Measurements from ENCODE around the gene TTLL5.

TTLL5 gene

DNA sequence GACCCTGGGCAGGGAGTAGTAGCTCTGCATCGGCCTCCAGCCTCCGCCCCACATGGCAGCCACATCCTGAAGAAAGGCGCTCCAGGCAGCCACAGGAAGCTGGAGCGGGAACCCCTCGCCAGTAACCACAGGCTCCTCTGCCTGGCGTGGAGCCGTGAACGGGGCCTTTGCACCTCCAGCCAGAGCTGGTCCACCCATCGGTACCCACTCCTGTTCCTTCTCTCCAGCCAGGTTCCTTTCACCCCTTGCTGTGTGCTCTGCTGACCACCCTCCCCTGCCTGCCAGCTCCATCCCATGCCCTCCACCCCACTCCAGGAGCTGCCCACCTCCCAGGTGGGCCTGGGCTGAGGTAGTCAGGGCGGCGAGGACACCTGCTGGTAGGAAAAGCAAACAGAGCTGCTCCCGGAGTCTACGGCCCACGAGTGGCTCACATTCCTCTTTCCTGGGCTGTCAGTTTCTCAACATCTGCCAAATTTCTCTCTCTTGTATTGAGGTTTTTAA, 318.1 kb downstream of the TTLL5 start:
- WGBS (ENCODE audit: extremely low coverage, insufficient coverage, low lambda C conversion rate): no CpG with 5 or more reads among the region's 14 CpGs

DNA sequence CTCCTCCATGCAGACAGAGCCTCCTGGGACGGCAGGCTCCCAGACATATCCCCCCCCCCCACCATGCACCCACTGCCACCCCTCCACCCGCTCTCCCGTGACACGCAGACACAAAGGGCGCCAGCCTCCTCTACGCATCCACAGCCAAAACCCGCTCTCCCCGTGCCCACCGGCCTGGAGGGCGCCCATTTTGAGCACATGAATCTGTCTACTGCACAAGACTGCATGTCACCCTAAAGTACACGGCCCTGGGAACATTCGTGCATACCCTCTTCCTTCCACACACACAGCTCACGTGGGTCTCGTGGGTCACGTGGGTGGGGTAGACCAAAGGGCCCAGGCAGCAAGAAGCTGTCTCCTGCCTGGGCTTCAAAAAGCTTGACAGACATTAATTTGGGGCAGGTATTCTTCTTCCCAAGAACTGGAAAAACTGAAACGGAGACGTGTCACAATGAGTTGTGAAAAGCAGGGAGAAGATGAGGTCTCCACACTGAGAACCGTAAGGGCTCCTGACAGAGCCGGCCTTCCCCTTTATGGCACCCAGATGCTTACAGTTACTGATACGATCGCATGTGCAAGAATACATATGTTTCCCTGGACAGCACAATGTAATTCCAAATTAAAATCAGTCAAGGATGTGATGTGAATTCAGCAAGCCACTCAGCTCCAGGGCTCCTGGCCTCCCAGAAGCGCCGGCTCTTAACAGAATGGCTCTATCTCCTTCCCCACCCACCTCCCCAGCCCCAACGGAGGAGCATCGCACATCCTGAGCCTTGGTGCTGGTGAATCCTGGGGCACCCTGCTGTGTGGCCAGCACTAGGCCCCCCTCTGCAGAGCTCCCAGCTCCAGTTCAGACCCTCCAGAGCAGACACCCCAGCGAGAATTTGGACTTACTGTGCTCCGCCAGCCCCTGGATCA, 318.9 kb downstream of the TTLL5 start:
- Histone ChIP-seq H3K23ac (ENCODE audit: low read length) (no peak overlapping the region), H2AK5ac (ENCODE audit: low read length) (no peak overlapping the region), H2BK120ac (ENCODE audit: low read depth, low read length) (no peak overlapping the region), H3K56ac (ENCODE audit: low read length) (no peak overlapping the region), H3K4me3 (ENCODE audit: low read length) (no peak overlapping the region), H4K8ac (ENCODE audit: low read depth, low read length) (no peak overlapping the region), H3K4ac (ENCODE audit: low read depth, low read length) (no peak overlapping the region), H3K36me3 (ENCODE audit: control insufficient read depth, insufficient read depth, low read length) (no peaks in the 10 kb centered on the region), H3K9ac (ENCODE audit: low read length) (no peak overlapping the region), H2BK15ac (replicated peaks; ENCODE audit: low read depth) (no peak overlapping the region), H3K4me1 (ENCODE audit: control insufficient read depth, low read depth, low read length) (peaks cover 9% of the 10 kb centered on the region), H3K79me1 (ENCODE audit: low read length) (no peaks in the 10 kb centered on the region), H3K27ac (ENCODE audit: low read depth, low read length) (no peak overlapping the region), H3K4me2 (ENCODE audit: low read length) (no peak overlapping the region), H3K27me3 (ENCODE audit: insufficient read depth, low read length, poor library complexity) (no peaks in the 10 kb centered on the region), H3K18ac (ENCODE audit: low read length) (no peak overlapping the region), H3K79me2 (ENCODE audit: control insufficient read depth, insufficient read depth, low read length) (no peaks in the 10 kb centered on the region), H2BK5ac (ENCODE audit: low read length) (no peak overlapping the region), H4K5ac (ENCODE audit: low read length) (no peak overlapping the region)
- WGBS (ENCODE audit: extremely low coverage, insufficient coverage, low lambda C conversion rate): no CpG with 5 or more reads among the region's 27 CpGs
- no peak for DNase-seq

More for the DNA sequence above, 318.1 kb downstream of the TTLL5 start:
- H3K56ac ChIP-seq (ENCODE audit: low read length): no peak overlapping the region
- H2BK5ac ChIP-seq (ENCODE audit: low read length): no peak overlapping the region
- H3K18ac ChIP-seq (ENCODE audit: low read length): no peak overlapping the region
- no peaks in the 10 kb centered on the region for H3K27me3 ChIP-seq (ENCODE audit: insufficient read depth, low read length, poor library complexity)
- DNase-seq: peak; percentile 57
- H2AK5ac ChIP-seq (ENCODE audit: low read length): peak overlapping the region; percentile 81
- H3K9ac ChIP-seq (ENCODE audit: low read length): no peak overlapping the region
- H3K79me2 ChIP-seq (ENCODE audit: control insufficient read depth, insufficient read depth, low read length): no peaks in the 10 kb centered on the region
- H4K8ac ChIP-seq (ENCODE audit: low read depth, low read length): no peak overlapping the region
- peaks cover 8% of the 10 kb centered on the region for H3K4me1 ChIP-seq (ENCODE audit: control insufficient read depth, low read depth, low read length)
- H3K23ac ChIP-seq (ENCODE audit: low read length): no peak overlapping the region
- no peak overlapping the region for H3K27ac ChIP-seq (ENCODE audit: low read depth, low read length)
- H3K4me2 ChIP-seq (ENCODE audit: low read length): no peak overlapping the region
- H2BK120ac ChIP-seq (ENCODE audit: low read depth, low read length): no peak overlapping the region
- no peak overlapping the region for H4K5ac ChIP-seq (ENCODE audit: low read length)
- no peak overlapping the region for H3K4me3 ChIP-seq (ENCODE audit: low read length)
- no peak overlapping the region for H3K4ac ChIP-seq (ENCODE audit: low read depth, low read length)
- H3K79me1 ChIP-seq (ENCODE audit: low read length): no peaks in the 10 kb centered on the region
- no peaks in the 10 kb centered on the region for H3K36me3 ChIP-seq (ENCODE audit: control insufficient read depth, insufficient read depth, low read length)
- H2BK15ac ChIP-seq (replicated peaks; ENCODE audit: low read depth): no peak overlapping the region

DNA sequence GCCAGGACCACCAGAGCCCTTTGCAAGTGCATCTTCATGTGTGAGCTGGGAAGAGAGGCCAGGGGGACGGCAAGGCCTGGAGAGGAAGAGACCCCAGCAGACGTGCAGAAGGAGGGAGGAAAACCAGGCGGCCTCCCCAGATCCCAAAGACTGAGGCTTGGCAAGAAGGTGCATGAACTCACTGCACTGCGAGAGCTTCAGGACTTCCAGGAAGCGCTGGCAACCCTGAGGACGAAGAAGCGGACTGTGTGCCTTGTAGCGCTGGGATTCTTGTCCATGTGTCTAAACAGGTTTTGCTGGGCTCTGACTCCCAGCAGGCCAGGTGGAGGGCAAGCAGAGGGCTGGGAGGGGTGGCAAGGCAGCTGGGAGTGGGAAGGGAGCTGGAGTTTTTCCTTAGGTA, 319.8 kb downstream of the TTLL5 start:
- no CpG with 5 or more reads among the region's 8 CpGs for WGBS (ENCODE audit: extremely low coverage, insufficient coverage, low lambda C conversion rate)
- no peak overlapping the region for H2BK5ac ChIP-seq (ENCODE audit: low read length)
- no peak for DNase-seq
- peaks cover 12% of the 10 kb centered on the region for H3K4me1 ChIP-seq (ENCODE audit: control insufficient read depth, low read depth, low read length)
- no peaks in the 10 kb centered on the region for H3K36me3 ChIP-seq (ENCODE audit: control insufficient read depth, insufficient read depth, low read length)
- no peak overlapping the region for H2BK15ac ChIP-seq (replicated peaks; ENCODE audit: low read depth)
- H3K27me3 ChIP-seq (ENCODE audit: insufficient read depth, low read length, poor library complexity): no peaks in the 10 kb centered on the region
- H3K9ac ChIP-seq (ENCODE audit: low read length): no peak overlapping the region
- H3K23ac ChIP-seq (ENCODE audit: low read length): no peak overlapping the region
- H4K5ac ChIP-seq (ENCODE audit: low read length): no peak overlapping the region
- H3K56ac ChIP-seq (ENCODE audit: low read length): peak overlapping the region; percentile 34
- no peak overlapping the region for H3K4ac ChIP-seq (ENCODE audit: low read depth, low read length)
- H2BK120ac ChIP-seq (ENCODE audit: low read depth, low read length): no peak overlapping the region
- no peaks in the 10 kb centered on the region for H3K79me2 ChIP-seq (ENCODE audit: control insufficient read depth, insufficient read depth, low read length)
- no peak overlapping the region for H3K4me2 ChIP-seq (ENCODE audit: low read length)
- H2AK5ac ChIP-seq (ENCODE audit: low read length): no peak overlapping the region
- no peak overlapping the region for H3K18ac ChIP-seq (ENCODE audit: low read length)
- no peak overlapping the region for H4K8ac ChIP-seq (ENCODE audit: low read depth, low read length)
- no peak overlapping the region for H3K4me3 ChIP-seq (ENCODE audit: low read length)
- no peak overlapping the region for H3K27ac ChIP-seq (ENCODE audit: low read depth, low read length)
- no peaks in the 10 kb centered on the region for H3K79me1 ChIP-seq (ENCODE audit: low read length)

DNA sequence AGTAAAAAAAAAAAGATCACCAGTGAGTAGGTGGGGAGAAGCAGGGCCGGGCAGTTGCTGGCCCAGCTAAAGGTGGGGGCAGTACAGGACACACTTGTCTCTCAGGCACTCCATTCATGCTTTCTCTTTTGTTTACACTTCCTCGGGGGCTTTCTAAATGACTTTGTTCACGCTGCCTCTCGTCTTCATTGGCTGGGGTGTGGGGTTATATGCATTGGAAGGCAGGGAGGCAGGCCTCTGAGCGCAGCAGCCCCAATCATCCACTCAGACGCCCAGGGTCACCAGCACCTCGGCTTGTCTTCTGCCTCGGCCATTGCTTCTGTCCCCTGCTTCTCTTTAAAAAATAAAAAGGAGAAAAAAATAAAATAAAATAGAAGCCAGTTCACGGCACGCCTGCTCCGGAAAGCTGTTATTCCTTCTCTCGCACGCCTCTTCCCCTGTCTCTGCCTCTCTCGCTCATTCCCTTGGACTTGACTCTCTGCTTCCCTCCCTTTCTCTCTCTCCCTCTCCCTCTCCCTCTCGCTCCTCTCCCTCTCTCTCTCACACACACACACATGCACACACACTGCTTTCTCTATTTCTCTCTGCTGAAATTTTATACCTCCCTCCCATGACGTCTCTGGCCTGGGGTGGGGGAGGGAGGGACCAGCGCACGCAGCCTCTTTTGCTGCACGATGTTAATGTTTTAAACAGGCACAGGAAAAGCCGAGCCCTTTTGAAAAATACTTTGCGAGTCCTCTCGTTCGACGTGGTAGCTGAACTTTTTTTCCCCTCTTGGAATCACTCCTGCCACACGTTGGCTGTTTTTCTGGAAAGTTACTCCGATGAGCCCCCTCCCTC, 320.6 kb downstream of the TTLL5 start, which contains the start of gene TGFB3:
Gene TGFB3, minus strand, starts transcription at position 570 of the 840 bp plus-strand sequence. CDS start 1,102 bp downstream, outside the sequence.
- H3K79me1 ChIP-seq (ENCODE audit: low read length): no peaks in the 10 kb centered on the region
- no peak within 1 kb of the TSS for H2BK120ac ChIP-seq (ENCODE audit: low read depth, low read length)
- H4K5ac ChIP-seq (ENCODE audit: low read length): no peak within 1 kb of the TSS
- no peaks in the 10 kb centered on the region for H3K36me3 ChIP-seq (ENCODE audit: control insufficient read depth, insufficient read depth, low read length)
- WGBS (ENCODE audit: extremely low coverage, insufficient coverage, low lambda C conversion rate): no CpG with 5 or more reads among the region's 26 CpGs
- peak within 1 kb of the TSS; percentile 59 for H3K4me3 ChIP-seq (ENCODE audit: low read length)
- no peak within 1 kb of the TSS for H4K8ac ChIP-seq (ENCODE audit: low read depth, low read length)
- H3K79me2 ChIP-seq (ENCODE audit: control insufficient read depth, insufficient read depth, low read length): no peaks in the 10 kb centered on the region
- H3K27ac ChIP-seq (ENCODE audit: low read depth, low read length): peak within 1 kb of the TSS; percentile 31
- H3K9ac ChIP-seq (ENCODE audit: low read length): peak within 1 kb of the TSS; percentile 72
- no peak within 1 kb of the TSS for H2BK5ac ChIP-seq (ENCODE audit: low read length)
- no peaks in the 10 kb centered on the region for H3K27me3 ChIP-seq (ENCODE audit: insufficient read depth, low read length, poor library complexity)
- peak within 1 kb of the TSS; percentile 78 for H3K4me2 ChIP-seq (ENCODE audit: low read length)
- DNase-seq: peak; percentile 67
- H2BK15ac ChIP-seq (replicated peaks; ENCODE audit: low read depth): no peak within 1 kb of the TSS
- peak within 1 kb of the TSS; percentile 84 for H3K56ac ChIP-seq (ENCODE audit: low read length)
- no peak within 1 kb of the TSS for H3K23ac ChIP-seq (ENCODE audit: low read length)
- no peak within 1 kb of the TSS for H3K4ac ChIP-seq (ENCODE audit: low read depth, low read length)
- H3K18ac ChIP-seq (ENCODE audit: low read length): peak within 1 kb of the TSS; percentile 34
- no peak within 1 kb of the TSS for H2AK5ac ChIP-seq (ENCODE audit: low read length)
- peaks cover 10% of the 10 kb centered on the region for H3K4me1 ChIP-seq (ENCODE audit: control insufficient read depth, low read depth, low read length)

DNA sequence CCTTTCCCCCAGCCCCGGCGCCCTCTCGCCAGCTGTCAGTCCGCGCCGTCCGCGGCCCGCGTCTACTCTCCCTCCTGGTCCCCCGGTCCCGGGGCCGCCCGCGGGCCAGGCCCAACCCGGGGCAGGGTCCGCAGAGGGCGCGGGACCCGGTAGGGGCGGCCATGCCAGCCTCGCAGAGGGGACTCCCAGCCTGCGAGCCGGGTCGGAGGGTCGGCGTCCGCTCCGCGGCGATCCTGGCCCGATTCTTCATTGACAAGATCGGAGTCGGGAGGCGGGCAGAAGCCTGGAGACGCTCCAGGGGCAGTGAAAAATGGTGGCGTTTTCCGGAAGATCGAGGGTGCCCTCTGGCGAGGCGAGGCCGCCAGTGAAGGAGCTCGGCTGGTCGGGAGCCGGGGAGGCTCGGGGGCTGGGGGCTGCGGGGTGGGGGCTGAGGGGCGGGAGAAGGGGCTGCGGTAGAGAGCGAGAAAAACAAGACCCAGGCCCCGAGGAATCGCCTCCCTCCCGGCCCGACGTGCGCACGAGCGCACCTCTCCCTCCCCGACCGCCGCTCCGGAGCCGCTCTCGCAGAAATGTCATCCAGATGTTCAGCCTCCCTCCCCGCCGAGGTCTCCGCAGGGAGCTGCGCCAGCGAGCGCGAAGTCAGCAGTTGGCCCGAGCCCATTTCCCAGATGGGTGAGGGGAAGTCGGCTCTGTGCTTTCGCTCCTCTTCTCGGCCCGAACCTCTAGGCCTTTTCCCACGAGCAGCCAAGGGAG, 321.4 kb downstream of the TTLL5 start:
- H3K27ac ChIP-seq (ENCODE audit: low read depth, low read length): peak overlapping the region; percentile 31
- no peak overlapping the region for H2BK5ac ChIP-seq (ENCODE audit: low read length)
- WGBS (ENCODE audit: extremely low coverage, insufficient coverage, low lambda C conversion rate): no CpG with 5 or more reads among the region's 77 CpGs
- no peak overlapping the region for H4K5ac ChIP-seq (ENCODE audit: low read length)
- H2AK5ac ChIP-seq (ENCODE audit: low read length): no peak overlapping the region
- DNase-seq: peak; percentile 89
- H3K36me3 ChIP-seq (ENCODE audit: control insufficient read depth, insufficient read depth, low read length): no peaks in the 10 kb centered on the region
- H3K27me3 ChIP-seq (ENCODE audit: insufficient read depth, low read length, poor library complexity): no peaks in the 10 kb centered on the region
- peaks cover 7% of the 10 kb centered on the region for H3K4me1 ChIP-seq (ENCODE audit: control insufficient read depth, low read depth, low read length)
- no peaks in the 10 kb centered on the region for H3K79me2 ChIP-seq (ENCODE audit: control insufficient read depth, insufficient read depth, low read length)
- peak overlapping the region; percentile 34 for H3K18ac ChIP-seq (ENCODE audit: low read length)
- no peak overlapping the region for H4K8ac ChIP-seq (ENCODE audit: low read depth, low read length)
- peak overlapping the region; percentile 84 for H3K56ac ChIP-seq (ENCODE audit: low read length)
- no peak overlapping the region for H3K4ac ChIP-seq (ENCODE audit: low read depth, low read length)
- H3K23ac ChIP-seq (ENCODE audit: low read length): no peak overlapping the region
- H3K79me1 ChIP-seq (ENCODE audit: low read length): no peaks in the 10 kb centered on the region
- H3K4me2 ChIP-seq (ENCODE audit: low read length): peak overlapping the region; percentile 78
- H2BK15ac ChIP-seq (replicated peaks; ENCODE audit: low read depth): no peak overlapping the region
- H3K4me3 ChIP-seq (ENCODE audit: low read length): peak overlapping the region; percentile 59
- H2BK120ac ChIP-seq (ENCODE audit: low read depth, low read length): no peak overlapping the region
- peak overlapping the region; percentile 72 for H3K9ac ChIP-seq (ENCODE audit: low read length)

Data from mesendoderm (in vitro differentiated cells).